GM12801 (cell line): ENCODE measurements around the gene ZBTB4.

Experiments used
- TF ChIP-seq, protein P1 (sequence below): IDR thresholded peaks from one replicate; pipeline ENCODE4 v1.5.1; 2011; ENCODE audit warnings: control low read depth; ENCODE audit not compliant: insufficient read length; ENCODE audit errors: extremely low read depth

ZBTB4 gene

GRCh38 chr17:7463372-7463846 is 16.0 kb downstream of the ZBTB4 start:
- TF ChIP-seq, protein P1, sequence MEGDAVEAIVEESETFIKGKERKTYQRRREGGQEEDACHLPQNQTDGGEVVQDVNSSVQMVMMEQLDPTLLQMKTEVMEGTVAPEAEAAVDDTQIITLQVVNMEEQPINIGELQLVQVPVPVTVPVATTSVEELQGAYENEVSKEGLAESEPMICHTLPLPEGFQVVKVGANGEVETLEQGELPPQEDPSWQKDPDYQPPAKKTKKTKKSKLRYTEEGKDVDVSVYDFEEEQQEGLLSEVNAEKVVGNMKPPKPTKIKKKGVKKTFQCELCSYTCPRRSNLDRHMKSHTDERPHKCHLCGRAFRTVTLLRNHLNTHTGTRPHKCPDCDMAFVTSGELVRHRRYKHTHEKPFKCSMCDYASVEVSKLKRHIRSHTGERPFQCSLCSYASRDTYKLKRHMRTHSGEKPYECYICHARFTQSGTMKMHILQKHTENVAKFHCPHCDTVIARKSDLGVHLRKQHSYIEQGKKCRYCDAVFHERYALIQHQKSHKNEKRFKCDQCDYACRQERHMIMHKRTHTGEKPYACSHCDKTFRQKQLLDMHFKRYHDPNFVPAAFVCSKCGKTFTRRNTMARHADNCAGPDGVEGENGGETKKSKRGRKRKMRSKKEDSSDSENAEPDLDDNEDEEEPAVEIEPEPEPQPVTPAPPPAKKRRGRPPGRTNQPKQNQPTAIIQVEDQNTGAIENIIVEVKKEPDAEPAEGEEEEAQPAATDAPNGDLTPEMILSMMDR = no peak

DNA sequence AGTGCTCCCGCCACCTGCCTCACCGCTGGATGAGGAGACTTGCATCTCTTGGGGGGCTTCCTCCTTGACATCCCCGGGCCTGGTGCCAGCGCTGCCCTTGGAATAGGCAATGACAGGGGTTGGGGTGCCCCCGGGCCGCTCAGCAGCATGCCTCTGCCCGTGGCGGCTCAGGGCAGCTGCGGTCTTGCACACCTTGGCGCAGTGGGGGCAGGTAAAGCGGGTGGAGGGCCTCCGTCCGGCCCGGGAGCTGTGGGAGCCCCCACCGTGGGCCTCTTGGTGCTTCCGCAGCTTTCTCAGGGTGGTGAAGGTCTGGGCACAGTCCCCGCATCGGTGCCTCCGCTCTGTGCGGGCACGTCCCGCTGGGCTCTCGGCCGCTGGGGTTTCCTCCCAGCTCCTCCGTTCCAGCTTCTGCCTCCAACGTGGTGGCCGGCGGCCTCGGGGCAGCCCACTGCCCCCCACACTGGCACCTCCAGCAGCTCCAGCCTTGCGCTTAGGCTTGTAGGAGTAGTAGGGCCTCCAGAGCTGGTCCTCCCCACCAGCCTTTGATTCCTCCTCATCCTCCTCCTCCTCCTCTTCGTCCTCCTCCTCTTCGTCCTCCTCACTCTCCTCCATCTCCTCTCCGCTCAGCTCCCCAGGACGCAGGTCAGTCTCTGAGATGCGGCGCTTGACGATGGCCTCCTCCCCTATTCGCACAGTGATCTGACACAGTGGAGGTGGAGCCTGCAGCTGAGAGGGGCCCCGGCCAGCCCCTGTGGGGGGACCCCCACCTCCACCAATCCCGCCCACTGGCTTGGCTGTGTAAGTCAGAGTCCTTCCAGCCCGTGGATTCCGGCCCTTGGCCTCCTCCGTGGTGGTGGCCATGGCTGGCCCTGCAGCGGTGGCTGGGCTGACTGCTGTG is 16.7 kb downstream of the ZBTB4 start:
- TF ChIP-seq, protein P1 = no peak

- TF ChIP-seq, protein P1 = no peak
Measured at GRCh38 chr17:7460850-7461660, 18.4 kb downstream of the ZBTB4 start.

- TF ChIP-seq, protein P1 = no peak
Measured at GRCh38 chr17:7459961-7460545, 19.4 kb downstream of the ZBTB4 start.

- TF ChIP-seq, protein P1 = no peak
Measured at GRCh38 chr17:7448461-7448860, 31.0 kb downstream of the ZBTB4 start.

GRCh38 chr17:7445619-7445968 is 33.8 kb downstream of the ZBTB4 start:
- TF ChIP-seq, protein P1 = no peak
